22Rv1 (cell line): Measurements from ENCODE around the gene NAPSA.

Experiments
- CTCF ChIP-seq: fragments of 450-650 bp; IDR thresholded peaks from 2 replicates; pipeline ENCODE4 v1.5.1; 2017; ENCODE audit warnings: mild to moderate bottlenecking
- ZFX ChIP-seq: fragments of 450-650 bp; IDR thresholded peaks from 2 replicates; pipeline ENCODE4 v1.6.1; 2017; ENCODE audit warnings: antibody characterized with exemption, borderline replicate concordance

- no peak for TF ChIP-seq CTCF
- no peak for TF ChIP-seq ZFX
Observed at GRCh38 chr19:50377517-50377916, 12.1 kb upstream of the NAPSA start.
